ENCODE data around the gene SFT2D1. TPM values are rescaled to one million over a fixed set of nuclear protein-coding genes. Genes with fewer than 3 reads are reported as not detected.

The SFT2D1 gene
- total RNA-seq, 1 experiment from 2014 or later, result 54.1 TPM

GRCh38 chr6:166330612-166331011 is 11.7 kb downstream of the SFT2D1 start:
- H3K27ac ChIP-seq (ENCODE audit: low read length), result no peak overlapping the region
- BruUV-seq (replicated peaks), result no TSS peak
- TF ChIP-seq CTCF (IDR thresholded peaks at IDR 0.05) (no peak), TCF7L2 (IDR thresholded peaks at IDR 0.05; ENCODE audit: low read depth, low read length) (no peak), POLR2AphosphoS5 (IDR thresholded peaks at IDR 0.05; ENCODE audit: low read depth, low read length) (no peak), SIN3A (IDR thresholded peaks at IDR 0.05; ENCODE audit: borderline replicate concordance, insufficient read depth, low read depth, low read length) (no peak)
- TF ChIP-seq, protein P1, sequence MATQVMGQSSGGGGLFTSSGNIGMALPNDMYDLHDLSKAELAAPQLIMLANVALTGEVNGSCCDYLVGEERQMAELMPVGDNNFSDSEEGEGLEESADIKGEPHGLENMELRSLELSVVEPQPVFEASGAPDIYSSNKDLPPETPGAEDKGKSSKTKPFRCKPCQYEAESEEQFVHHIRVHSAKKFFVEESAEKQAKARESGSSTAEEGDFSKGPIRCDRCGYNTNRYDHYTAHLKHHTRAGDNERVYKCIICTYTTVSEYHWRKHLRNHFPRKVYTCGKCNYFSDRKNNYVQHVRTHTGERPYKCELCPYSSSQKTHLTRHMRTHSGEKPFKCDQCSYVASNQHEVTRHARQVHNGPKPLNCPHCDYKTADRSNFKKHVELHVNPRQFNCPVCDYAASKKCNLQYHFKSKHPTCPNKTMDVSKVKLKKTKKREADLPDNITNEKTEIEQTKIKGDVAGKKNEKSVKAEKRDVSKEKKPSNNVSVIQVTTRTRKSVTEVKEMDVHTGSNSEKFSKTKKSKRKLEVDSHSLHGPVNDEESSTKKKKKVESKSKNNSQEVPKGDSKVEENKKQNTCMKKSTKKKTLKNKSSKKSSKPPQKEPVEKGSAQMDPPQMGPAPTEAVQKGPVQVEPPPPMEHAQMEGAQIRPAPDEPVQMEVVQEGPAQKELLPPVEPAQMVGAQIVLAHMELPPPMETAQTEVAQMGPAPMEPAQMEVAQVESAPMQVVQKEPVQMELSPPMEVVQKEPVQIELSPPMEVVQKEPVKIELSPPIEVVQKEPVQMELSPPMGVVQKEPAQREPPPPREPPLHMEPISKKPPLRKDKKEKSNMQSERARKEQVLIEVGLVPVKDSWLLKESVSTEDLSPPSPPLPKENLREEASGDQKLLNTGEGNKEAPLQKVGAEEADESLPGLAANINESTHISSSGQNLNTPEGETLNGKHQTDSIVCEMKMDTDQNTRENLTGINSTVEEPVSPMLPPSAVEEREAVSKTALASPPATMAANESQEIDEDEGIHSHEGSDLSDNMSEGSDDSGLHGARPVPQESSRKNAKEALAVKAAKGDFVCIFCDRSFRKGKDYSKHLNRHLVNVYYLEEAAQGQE (IDR thresholded peaks at IDR 0.05; ENCODE audit: insufficient read depth in 1 of 2, low read depth in 2 of 2, low read length in 1 of 2), result no peak
- ATAC-seq (0 out of 2 replicates have a peak, but pooled peaks have one; percentile 45), DNase-seq (ENCODE audit: low read depth, low spot score) (no peak)
- in situ Hi-C loops (cut with HindIII; ENCODE audit: low pct_unique_long_range_greater_than_20kb, low sequenced_read_pairs), result no loop called here
- peaks cover 12% of the 10 kb centered on the region; the same call in 1 of the 2 replicates for H3K36me3 ChIP-seq (ENCODE audit: control insufficient read depth, insufficient read depth, low read length)
- H3K4me3 ChIP-seq (ENCODE audit: low read depth in 2 of 2, low read length in 2 of 2), result no peak overlapping the region
- intact Hi-C loops (cut with micrococcal nuclease; ENCODE audit: unreplicated experiment), result no loop called here
- CTCF ChIA-PET, result no interaction called here
- H3K4me1 ChIP-seq (ENCODE audit: control insufficient read depth, insufficient read depth, low read length), result no peaks in the 10 kb centered on the region
- no peaks in the 10 kb centered on the region for H3K9me3 ChIP-seq (ENCODE audit: control insufficient read depth, insufficient read depth, low read depth, low read length)
- no peaks in the 10 kb centered on the region for H3K27me3 ChIP-seq (ENCODE audit: control insufficient read depth, insufficient read depth, low read length)
- POLR2A ChIA-PET, result no interaction called here

DNA sequence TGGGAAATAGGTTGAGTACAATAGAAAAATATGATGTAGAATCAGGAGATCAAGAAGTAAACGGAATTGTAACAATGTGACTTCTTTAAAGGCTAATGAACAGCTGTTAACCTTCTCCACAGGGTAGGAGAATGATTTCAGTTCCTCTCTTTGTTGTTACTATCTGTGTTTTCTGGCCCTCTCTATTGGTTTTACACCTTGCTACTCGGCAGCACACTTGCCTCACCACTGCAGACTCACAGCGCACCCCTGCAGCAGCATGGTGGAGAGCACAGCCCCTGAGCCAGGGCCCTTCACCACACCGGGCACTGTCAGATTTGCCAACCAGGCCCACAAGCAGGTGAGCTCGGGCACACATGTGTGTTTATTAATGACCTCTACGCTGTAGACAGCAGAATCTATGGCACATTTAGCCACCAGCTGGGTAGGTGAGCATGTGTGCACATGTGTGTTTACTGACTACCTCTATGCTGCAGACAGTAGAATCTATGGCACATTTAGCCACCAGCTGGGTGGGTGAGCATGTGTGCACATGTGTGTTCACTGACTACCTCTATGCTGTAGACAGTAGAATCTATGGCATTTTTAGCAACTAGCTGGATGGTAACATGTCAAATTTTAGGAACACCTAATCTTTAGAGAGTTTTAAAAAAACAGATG is 16.8 kb downstream of the SFT2D1 start:
- BruUV-seq (replicated peaks), result no TSS peak
- Histone ChIP-seq H3K9me3 (ENCODE audit: control insufficient read depth, insufficient read depth, low read depth, low read length) (no peaks in the 10 kb centered on the region), H3K4me1 (ENCODE audit: control insufficient read depth, insufficient read depth, low read length) (no peaks in the 10 kb centered on the region), H3K4me3 (ENCODE audit: low read depth in 2 of 2, low read length in 2 of 2) (no peak overlapping the region), H3K36me3 (ENCODE audit: control insufficient read depth, insufficient read depth, low read length) (peaks cover 21% of the 10 kb centered on the region), H3K27me3 (ENCODE audit: control insufficient read depth, insufficient read depth, low read length) (no peaks in the 10 kb centered on the region), H3K27ac (ENCODE audit: low read length) (no peak overlapping the region)
- intact Hi-C loops (cut with micrococcal nuclease; ENCODE audit: unreplicated experiment) (no loop called here), in situ Hi-C loops (cut with HindIII; ENCODE audit: low pct_unique_long_range_greater_than_20kb, low sequenced_read_pairs) (no loop called here)
- ChIA-PET POLR2A (no interaction called here), CTCF (no interaction called here)
- DNase-seq (ENCODE audit: low read depth, low spot score), result no peak
- ATAC-seq, result no peak
- TF ChIP-seq POLR2AphosphoS5 (IDR thresholded peaks at IDR 0.05; ENCODE audit: low read depth, low read length) (no peak), SIN3A (IDR thresholded peaks at IDR 0.05; ENCODE audit: borderline replicate concordance, insufficient read depth, low read depth, low read length) (no peak), CTCF (IDR thresholded peaks at IDR 0.05) (no peak), TCF7L2 (IDR thresholded peaks at IDR 0.05; ENCODE audit: low read depth, low read length) (no peak)
- TF ChIP-seq, protein P1 (IDR thresholded peaks at IDR 0.05; ENCODE audit: insufficient read depth in 1 of 2, low read depth in 2 of 2, low read length in 1 of 2), result no peak

All from Panc1 (cell line).